ENCODE measurements around the gene NRXN3.

DNA sequence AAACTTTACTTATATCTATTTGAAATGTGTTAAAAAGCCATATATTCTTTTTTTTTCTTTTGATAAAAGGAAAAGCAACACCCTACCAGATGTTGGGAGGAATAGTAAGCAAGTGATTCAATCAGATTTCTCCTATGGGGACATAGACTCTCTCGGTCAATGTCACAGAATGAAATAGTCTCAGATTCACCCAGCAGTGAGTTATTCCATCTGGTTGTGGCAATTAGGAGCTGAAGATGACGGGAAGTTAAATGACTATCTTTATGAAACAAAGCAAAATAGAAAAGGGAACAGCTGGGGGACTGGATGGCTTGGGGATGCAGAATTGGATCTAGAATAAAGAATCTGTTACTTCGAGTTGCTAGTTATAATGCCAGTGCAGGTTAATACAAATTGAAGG lies 857.0 kb downstream of the NRXN3 start:
- TF ChIP-seq, protein P1, sequence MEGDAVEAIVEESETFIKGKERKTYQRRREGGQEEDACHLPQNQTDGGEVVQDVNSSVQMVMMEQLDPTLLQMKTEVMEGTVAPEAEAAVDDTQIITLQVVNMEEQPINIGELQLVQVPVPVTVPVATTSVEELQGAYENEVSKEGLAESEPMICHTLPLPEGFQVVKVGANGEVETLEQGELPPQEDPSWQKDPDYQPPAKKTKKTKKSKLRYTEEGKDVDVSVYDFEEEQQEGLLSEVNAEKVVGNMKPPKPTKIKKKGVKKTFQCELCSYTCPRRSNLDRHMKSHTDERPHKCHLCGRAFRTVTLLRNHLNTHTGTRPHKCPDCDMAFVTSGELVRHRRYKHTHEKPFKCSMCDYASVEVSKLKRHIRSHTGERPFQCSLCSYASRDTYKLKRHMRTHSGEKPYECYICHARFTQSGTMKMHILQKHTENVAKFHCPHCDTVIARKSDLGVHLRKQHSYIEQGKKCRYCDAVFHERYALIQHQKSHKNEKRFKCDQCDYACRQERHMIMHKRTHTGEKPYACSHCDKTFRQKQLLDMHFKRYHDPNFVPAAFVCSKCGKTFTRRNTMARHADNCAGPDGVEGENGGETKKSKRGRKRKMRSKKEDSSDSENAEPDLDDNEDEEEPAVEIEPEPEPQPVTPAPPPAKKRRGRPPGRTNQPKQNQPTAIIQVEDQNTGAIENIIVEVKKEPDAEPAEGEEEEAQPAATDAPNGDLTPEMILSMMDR (IDR thresholded peaks at IDR 0.05), result no peak
- no peak for TF ChIP-seq POLR2A (IDR thresholded peaks at IDR 0.05)

Measured in heart left ventricle (tissue), 13 donors.